GM23248 (cell line): Measurements from ENCODE around the gene MTHFR.
"Not testable (repeated sequence)": the region's sequence is repeated elsewhere in the genome, so short reads cannot be mapped to it uniquely, and the experiment has no call there.

Experiments
- EZH2 ChIP-seq: fragments of 200-600 bp; sonication (generic); IDR thresholded peaks from 2 replicates; pipeline ENCODE4 v1.6.1; 2018; ENCODE audit warnings: antibody characterized with exemption, mild to moderate bottlenecking; ENCODE audit not compliant: insufficient read depth, poor library complexity, severe bottlenecking
- EZH2phosphoT487 ChIP-seq: fragments of 200-600 bp; sonication (generic); IDR thresholded peaks from 2 replicates; pipeline ENCODE4 v1.6.1; 2018; ENCODE audit warnings: antibody characterized with exemption, moderate library complexity, mild to moderate bottlenecking, low read depth; ENCODE audit not compliant: insufficient read depth

DNA sequence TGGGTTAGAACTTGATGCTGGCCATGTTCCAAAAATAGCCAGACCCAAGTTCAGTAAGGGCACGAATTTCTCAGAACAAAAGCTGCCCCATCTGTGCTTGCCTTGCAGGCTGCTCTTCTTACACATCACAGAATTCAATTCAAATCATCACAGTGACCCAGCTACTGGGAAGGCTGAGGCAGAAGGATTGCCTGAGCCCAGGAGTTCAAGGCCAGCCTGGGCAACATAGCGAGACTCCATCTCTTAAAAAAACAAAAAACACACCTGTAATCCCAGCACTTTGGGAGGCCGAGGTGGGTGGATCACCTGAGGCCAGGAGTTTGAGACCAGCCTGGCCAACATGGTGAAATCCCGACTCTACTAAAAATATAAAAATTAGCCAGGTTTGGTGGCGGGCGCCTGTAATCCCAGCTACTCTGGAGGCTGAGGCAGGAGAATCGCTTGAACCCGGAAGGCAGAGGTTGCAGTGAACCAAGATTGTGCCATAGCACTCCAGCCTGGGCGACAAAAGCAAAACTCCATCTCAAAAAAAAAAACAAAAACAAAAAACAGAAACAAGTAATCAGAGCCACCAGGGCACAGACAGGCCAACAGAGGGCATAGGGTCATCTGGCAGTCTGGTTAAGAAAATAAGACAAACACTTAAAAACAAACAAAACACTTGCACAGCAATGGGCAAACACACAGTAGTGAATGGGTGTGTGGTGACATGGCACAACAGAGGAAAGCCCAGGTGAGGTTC lies 1.7 kb downstream of the MTHFR start:
- not testable (repeated sequence) for TF ChIP-seq EZH2, EZH2phosphoT487
